ENCODE data around the gene BAIAP2. TPM values are rescaled to one million over a fixed set of nuclear protein-coding genes. Genes with fewer than 3 reads are reported as not detected.
A peak's percentile ranks its signal among the peaks of the same experiment; 100 is the strongest.

BAIAP2 gene
- total and polyA plus RNA-seq, 9 donors = 12.0 to 80.6 (median 23.2) TPM

DNA sequence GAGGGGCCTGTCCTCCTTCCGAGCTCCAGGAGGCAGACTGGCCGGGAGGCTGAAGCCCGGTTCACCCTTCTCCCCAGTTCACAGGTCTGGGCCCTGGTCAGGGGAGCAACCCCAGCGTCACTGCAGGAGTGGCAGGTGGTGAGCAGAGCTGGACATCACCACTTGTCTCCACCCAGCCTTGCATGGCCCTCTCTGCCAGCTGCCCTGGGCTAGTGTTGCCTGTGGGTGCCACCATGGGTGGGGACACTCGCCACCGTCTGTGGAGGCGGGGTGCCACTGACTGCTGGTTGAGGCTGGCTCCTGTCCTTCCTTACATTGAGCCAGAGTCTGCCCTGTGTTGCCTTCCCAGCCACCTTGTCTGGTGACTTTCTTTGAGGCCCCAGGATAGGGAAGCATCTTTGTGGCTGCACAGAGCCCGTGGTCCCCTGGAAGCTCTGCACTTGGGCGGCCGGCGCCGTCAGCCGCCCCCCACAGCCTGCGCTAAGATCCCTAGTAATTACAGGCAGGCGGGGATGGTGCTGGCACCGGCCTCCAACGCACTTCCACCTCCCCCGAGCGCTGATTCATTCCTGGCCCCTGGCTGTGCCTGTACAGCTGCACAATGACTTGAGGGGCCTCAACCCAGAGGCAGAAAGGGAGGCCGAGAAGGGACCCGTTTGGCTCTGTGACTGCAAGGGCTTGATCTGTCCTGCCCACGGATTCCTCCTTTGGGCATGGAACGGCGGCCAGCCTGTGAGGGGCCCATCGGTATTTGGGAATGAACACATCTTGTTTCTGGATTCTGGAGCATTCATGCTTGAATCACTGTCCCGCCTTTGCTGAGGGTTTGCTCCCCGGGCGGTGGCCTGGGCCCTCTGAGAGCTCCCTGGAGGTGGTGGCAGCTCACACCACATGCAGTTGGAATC lies 5.2 kb downstream of the BAIAP2 start:
- no peaks in the 10 kb centered on the region for H3K9me3 ChIP-seq
- 33 to 44% (median 38%) methylated on average over 27 to 28 of the region's 28 CpGs for WGBS, 3 donors
- intact Hi-C loops (cut with DNase I) = loop anchor here in 2 of 4 donors (5.0 kb wide), 3 partner anchors 48 to 57 kb away; partner anchors contain the start of gene CHMP6 (in 1 of the 2)
- DNase-seq = peak in 3 of 5 donors; percentile 50 to 74 (median 61)
- H3K27ac ChIP-seq = no peak overlapping the region
- no peaks in the 10 kb centered on the region for H3K27me3 ChIP-seq
- no peak for TF ChIP-seq EP300 (IDR thresholded peaks at IDR 0.05)
- TF ChIP-seq, protein P1, sequence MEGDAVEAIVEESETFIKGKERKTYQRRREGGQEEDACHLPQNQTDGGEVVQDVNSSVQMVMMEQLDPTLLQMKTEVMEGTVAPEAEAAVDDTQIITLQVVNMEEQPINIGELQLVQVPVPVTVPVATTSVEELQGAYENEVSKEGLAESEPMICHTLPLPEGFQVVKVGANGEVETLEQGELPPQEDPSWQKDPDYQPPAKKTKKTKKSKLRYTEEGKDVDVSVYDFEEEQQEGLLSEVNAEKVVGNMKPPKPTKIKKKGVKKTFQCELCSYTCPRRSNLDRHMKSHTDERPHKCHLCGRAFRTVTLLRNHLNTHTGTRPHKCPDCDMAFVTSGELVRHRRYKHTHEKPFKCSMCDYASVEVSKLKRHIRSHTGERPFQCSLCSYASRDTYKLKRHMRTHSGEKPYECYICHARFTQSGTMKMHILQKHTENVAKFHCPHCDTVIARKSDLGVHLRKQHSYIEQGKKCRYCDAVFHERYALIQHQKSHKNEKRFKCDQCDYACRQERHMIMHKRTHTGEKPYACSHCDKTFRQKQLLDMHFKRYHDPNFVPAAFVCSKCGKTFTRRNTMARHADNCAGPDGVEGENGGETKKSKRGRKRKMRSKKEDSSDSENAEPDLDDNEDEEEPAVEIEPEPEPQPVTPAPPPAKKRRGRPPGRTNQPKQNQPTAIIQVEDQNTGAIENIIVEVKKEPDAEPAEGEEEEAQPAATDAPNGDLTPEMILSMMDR (IDR thresholded peaks at IDR 0.05) = no peak
- no peak for TF ChIP-seq POLR2A (IDR thresholded peaks at IDR 0.05)
- H3K36me3 ChIP-seq = no peaks in the 10 kb centered on the region
- H3K4me3 ChIP-seq = no peak overlapping the region
- H3K4me1 ChIP-seq (ENCODE audit: insufficient read depth) = peaks cover 42% of the 10 kb centered on the region

DNA sequence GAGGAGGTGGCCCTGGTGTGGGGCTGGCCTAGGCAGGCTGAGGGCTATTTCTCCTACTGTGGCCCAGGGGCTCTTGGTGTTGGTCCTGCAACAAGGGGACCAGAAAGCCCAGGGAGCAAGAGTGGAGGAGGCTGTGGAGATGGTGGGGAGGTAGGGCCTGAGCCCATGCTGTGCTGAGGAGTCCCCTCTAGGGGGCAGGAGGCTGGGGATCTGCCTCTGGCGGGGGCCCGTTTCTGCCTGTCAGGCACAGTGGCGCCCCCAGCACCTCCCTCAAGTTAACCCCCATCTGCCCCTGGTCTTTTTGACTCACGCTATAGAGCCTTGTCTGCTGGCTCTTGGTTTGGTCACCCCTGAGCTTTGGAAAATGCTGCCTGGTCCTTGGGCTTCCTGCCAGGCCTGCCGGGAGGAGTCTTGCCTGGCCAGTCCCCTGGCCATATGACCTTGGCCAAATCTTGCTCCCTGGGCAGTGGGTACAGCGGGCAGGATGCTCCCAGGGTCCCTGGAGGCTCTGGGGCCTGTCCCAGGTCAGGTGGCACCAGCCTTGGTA lies 5.9 kb downstream of the BAIAP2 start:
- TF ChIP-seq, protein P1 (IDR thresholded peaks at IDR 0.05) = no peak
- TF ChIP-seq EP300 (IDR thresholded peaks at IDR 0.05) (no peak), POLR2A (IDR thresholded peaks at IDR 0.05) (no peak)
- no peaks in the 10 kb centered on the region for H3K36me3 ChIP-seq
- no peak overlapping the region for H3K4me3 ChIP-seq
- H3K9me3 ChIP-seq = no peaks in the 10 kb centered on the region
- WGBS, 3 donors = 22 to 54% (median 33%) methylated on average over 4 to 6 of the region's 6 CpGs
- no peak overlapping the region for H3K27ac ChIP-seq
- peak in 2 of 5 donors; percentile 49 to 65 for DNase-seq
- peaks cover 39% of the 10 kb centered on the region for H3K4me1 ChIP-seq (ENCODE audit: insufficient read depth)
- H3K27me3 ChIP-seq = no peaks in the 10 kb centered on the region
- intact Hi-C loops (cut with DNase I) = no loop called here

DNA sequence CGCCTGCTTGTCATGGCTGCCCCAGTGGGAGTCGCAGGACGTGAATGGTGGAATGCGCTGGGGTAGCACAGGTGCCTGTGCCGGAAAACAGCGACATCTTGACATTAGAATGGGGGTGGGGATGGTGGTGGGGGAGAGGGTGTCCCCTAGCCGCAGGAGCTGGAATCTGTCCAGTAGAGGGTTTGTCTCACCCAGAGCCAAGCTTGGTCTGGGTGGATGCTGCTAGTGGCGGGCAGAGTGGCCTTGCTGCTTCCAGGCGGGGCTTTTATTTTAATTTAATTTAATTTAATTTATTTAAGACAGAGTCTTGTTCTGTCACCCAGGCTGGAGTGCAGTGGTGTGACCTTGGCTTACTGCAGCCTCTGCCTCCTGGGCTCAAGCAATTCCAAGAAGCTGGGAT lies 7.7 kb downstream of the BAIAP2 start:
- Histone ChIP-seq H3K27ac (no peak overlapping the region), H3K27me3 (no peaks in the 10 kb centered on the region), H3K4me3 (no peak overlapping the region), H3K9me3 (no peaks in the 10 kb centered on the region), H3K36me3 (no peaks in the 10 kb centered on the region), H3K4me1 (ENCODE audit: insufficient read depth) (peaks cover 31% of the 10 kb centered on the region)
- 93 to 98% (median 98%) methylated on average over 9 of the region's 9 CpGs for WGBS, 3 donors
- no peak for DNase-seq
- no peak for TF ChIP-seq EP300 (IDR thresholded peaks at IDR 0.05)
- no peak for TF ChIP-seq POLR2A (IDR thresholded peaks at IDR 0.05)
- TF ChIP-seq, protein P1 (IDR thresholded peaks at IDR 0.05) = no peak
- intact Hi-C loops (cut with DNase I) = no loop called here

DNA sequence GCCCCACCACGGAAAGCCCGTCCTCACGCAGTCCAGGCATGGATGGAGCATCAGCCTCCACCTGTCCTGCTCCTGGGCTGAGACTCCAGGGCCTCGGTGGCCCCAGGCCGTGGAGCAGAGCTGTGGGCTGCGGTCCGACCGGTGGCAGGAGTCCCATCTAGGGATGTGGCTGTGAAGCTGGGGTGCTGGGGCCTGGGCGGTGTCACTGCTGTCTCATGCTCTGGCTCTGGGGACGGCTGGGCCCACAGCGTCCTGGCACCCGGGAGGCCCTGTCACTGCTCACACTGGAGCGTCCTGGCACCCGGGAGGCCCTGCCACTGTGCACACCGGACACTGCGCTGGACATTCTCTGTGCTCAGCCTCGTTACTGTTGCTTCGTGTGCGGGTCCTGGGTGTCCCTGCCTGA lies 8.4 kb downstream of the BAIAP2 start:
- DNase-seq = no peak
- Histone ChIP-seq H3K4me3 (no peak overlapping the region), H3K27ac (no peak overlapping the region), H3K4me1 (ENCODE audit: insufficient read depth) (peaks cover 25% of the 10 kb centered on the region), H3K27me3 (no peaks in the 10 kb centered on the region), H3K36me3 (no peaks in the 10 kb centered on the region), H3K9me3 (no peaks in the 10 kb centered on the region)
- TF ChIP-seq EP300 (IDR thresholded peaks at IDR 0.05) (no peak), POLR2A (IDR thresholded peaks at IDR 0.05) (no peak)
- TF ChIP-seq, protein P1 (IDR thresholded peaks at IDR 0.05) = no peak
- 93 to 94% (median 94%) methylated on average over 19 of the region's 19 CpGs for WGBS, 3 donors
- intact Hi-C loops (cut with DNase I) = no loop called here
